PFSK-1 (cell line): ENCODE measurements around the gene ALG8.

Experiments
- FOXP2 ChIP-seq: optimal IDR thresholded peaks from 2 replicates; pipeline ENCODE3; 2011; ENCODE audit warnings: borderline replicate concordance, control low read depth, inconsistent platforms; ENCODE audit not compliant: insufficient read depth; ENCODE audit errors: extremely low read length, extremely low read depth
- POLR2AphosphoS5 ChIP-seq: IDR thresholded peaks from 2 replicates; pipeline ENCODE4 v1.6.1; 2012; ENCODE audit warnings: low read depth, mild to moderate bottlenecking, control low read depth, low read length, moderate library complexity
- SIN3A ChIP-seq: IDR thresholded peaks from 2 replicates; pipeline ENCODE4 v1.6.1; 2012; ENCODE audit warnings: mild to moderate bottlenecking, low read length, moderate library complexity, borderline replicate concordance; ENCODE audit not compliant: insufficient read depth
- TAF1 ChIP-seq: IDR thresholded peaks from 2 replicates; pipeline ENCODE4 v1.6.1; 2012; ENCODE audit warnings: low read length, control low read depth, borderline replicate concordance; ENCODE audit not compliant: insufficient read depth
- TF ChIP-seq, protein P1 (sequence below), 2 experiments: IDR thresholded peaks; 2 replicates each; pipeline versions ENCODE4 v1.6.1 to v1.8.0; 2011 to 2012; ENCODE audit warnings: low read depth in 2 of 2, low read length in 2 of 2, control low read depth in 1 of 2, inconsistent platforms in 1 of 2, mild to moderate bottlenecking in 1 of 2, moderate library complexity in 1 of 2; ENCODE audit not compliant: insufficient read depth in 1 of 2

The ALG8 gene

DNA sequence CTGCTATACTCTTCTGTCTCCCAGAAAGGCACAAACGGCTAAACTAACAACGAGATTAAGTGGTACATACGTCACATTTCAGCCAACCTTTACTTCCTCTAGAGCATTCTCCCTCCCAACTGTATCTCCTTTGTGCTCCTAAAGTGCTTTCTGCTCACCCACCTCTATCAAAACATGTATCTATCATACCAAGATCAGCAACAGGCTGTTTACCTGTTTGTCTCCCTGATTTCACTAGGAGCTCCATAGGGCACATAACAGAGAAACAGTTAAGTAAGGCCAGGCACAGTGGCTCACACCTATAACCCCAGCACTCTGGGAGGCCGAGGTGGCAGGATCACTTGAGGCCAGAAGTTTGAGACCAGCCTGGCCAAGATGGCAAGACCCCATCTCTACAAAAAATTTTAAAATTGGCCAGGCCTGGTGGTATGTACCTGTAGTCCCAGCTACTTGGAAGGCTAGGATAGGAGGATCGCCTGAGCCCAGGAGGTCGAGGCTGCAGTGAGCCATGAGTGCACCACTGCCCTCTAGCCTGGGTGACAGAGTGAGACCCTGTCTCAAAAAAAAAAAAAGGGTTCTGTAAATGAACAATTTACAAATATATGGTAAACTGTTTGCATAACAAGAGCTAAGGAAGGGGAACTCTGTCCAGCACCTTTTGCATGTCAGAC is 62.6 kb downstream of the ALG8 start:
- TF ChIP-seq, protein P1, sequence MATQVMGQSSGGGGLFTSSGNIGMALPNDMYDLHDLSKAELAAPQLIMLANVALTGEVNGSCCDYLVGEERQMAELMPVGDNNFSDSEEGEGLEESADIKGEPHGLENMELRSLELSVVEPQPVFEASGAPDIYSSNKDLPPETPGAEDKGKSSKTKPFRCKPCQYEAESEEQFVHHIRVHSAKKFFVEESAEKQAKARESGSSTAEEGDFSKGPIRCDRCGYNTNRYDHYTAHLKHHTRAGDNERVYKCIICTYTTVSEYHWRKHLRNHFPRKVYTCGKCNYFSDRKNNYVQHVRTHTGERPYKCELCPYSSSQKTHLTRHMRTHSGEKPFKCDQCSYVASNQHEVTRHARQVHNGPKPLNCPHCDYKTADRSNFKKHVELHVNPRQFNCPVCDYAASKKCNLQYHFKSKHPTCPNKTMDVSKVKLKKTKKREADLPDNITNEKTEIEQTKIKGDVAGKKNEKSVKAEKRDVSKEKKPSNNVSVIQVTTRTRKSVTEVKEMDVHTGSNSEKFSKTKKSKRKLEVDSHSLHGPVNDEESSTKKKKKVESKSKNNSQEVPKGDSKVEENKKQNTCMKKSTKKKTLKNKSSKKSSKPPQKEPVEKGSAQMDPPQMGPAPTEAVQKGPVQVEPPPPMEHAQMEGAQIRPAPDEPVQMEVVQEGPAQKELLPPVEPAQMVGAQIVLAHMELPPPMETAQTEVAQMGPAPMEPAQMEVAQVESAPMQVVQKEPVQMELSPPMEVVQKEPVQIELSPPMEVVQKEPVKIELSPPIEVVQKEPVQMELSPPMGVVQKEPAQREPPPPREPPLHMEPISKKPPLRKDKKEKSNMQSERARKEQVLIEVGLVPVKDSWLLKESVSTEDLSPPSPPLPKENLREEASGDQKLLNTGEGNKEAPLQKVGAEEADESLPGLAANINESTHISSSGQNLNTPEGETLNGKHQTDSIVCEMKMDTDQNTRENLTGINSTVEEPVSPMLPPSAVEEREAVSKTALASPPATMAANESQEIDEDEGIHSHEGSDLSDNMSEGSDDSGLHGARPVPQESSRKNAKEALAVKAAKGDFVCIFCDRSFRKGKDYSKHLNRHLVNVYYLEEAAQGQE (IDR thresholded peaks at IDR 0.05; ENCODE audit: insufficient read depth in 1 of 2, low read depth in 2 of 2, low read length in 2 of 2), result no peak
- no peak for TF ChIP-seq SIN3A

DNA sequence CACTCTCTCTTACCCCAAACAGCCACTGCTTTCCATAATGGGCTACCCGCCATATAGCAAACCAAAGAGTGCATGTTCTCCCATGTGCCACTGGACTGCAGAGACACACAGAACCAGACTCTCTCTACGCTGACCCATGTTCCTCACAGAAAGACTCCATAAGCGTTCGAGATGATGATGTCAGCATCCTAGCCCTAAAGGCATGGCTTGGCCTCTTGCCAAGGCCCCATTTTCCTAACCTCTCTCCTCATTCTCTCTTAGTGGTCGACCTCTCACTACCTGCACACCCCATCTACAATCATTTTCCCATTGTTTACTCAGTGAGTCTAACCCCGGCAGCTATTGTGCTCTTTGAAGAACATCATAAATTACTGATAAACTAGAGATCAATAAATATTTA is 64.7 kb downstream of the ALG8 start:
- TF ChIP-seq FOXP2 (no peak), SIN3A (no peak), TAF1 (no peak)
- TF ChIP-seq, protein P1 (IDR thresholded peaks at IDR 0.05; ENCODE audit: insufficient read depth in 1 of 2, low read depth in 2 of 2, low read length in 2 of 2), result no peak

DNA sequence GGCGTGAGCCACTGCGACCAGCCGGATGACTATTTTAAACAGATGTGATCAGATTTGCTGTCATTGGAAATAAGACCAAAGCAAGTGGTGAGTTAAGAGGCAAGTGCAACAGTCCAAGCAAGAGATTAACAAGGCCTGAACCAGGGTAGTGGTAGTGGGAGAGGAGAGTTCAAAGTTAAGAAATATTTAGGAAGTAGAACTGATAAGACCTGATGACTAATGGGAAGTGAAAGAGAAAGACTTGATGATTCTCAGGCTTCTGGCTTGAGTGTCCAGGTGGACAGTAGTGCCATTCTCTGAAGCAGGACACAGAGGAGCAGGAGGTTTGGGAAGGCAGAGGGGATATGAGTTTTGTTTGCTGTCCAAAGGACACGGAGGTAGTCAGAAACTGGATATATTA is 67.0 kb downstream of the ALG8 start:
- no peak for TF ChIP-seq TAF1
- TF ChIP-seq, protein P1 (IDR thresholded peaks at IDR 0.05; ENCODE audit: insufficient read depth in 1 of 2, low read depth in 2 of 2, low read length in 2 of 2), result no peak
- TF ChIP-seq POLR2AphosphoS5, result no peak
- no peak for TF ChIP-seq FOXP2
- TF ChIP-seq SIN3A, result no peak

DNA sequence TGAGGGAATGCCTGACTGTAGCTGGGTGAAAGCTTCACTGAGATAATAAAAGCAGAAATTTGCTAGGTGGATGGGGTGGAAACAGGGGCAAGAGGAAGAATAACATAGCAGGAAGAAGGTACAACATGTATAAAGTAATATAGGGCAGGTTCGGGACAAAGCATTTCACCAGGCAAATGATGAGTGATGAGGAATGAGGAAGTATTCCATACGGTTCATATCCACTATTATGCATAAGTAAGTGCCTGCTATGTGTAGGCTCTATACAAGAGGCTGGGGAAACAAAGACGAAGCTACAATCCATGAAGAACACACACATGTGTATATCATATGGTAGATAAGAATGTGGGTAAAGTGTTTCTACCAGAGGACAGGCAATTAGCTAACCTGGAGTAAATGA is 67.7 kb downstream of the ALG8 start:
- TF ChIP-seq TAF1 (no peak), FOXP2 (no peak), POLR2AphosphoS5 (no peak), SIN3A (no peak)
- TF ChIP-seq, protein P1 (IDR thresholded peaks at IDR 0.05; ENCODE audit: insufficient read depth in 1 of 2, low read depth in 2 of 2, low read length in 2 of 2), result no peak

DNA sequence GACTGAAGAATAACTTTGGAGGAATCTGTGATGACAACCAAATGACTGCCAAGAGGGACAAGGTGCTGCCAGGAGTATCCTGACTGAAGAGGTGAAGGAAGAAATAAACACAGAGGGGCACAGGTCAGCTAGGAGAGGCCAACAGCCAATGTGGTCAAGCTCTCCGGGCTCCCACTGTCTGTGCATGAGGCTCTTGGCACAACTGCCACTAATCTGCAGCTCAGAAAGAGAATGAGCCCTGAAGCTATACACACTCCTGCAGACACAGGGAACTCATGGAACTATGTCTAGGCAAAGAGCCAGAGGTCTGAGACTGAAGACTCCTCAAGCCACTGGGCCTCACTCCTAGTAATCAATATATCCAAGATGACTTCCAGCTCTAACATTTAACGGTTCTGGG is 68.8 kb downstream of the ALG8 start:
- TF ChIP-seq FOXP2 (no peak), TAF1 (no peak), SIN3A (no peak), POLR2AphosphoS5 (no peak)
- TF ChIP-seq, protein P1 (IDR thresholded peaks at IDR 0.05; ENCODE audit: insufficient read depth in 1 of 2, low read depth in 2 of 2, low read length in 2 of 2), result no peak
